ENCODE measurements around the gene TSNAXIP1.
"Not testable (repeated sequence)": the region's sequence is repeated elsewhere in the genome, so short reads cannot be mapped to it uniquely, and the experiment has no call there.

Gene TSNAXIP1

DNA sequence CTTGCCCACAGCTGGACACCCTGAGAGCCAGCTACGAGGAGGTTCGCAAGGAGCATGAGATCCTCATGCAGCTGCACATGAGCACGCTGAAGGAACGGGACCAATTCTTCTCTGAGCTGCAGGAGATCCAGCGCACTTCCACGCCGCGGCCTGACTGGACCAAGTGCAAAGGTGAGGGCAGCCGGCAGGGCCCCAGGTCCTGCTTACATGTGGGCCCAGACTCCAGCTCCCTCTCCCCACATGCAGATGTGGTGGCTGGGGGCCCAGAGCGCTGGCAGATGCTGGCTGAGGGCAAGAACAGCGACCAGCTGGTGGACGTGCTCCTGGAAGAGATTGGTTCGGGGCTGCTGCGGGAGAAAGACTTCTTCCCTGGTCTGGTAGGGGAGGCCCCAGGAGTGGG lies 19.2 kb downstream of the TSNAXIP1 start:
- no peak overlapping the region for H3K4me3 ChIP-seq (ENCODE audit: low read depth, low read length)
- in situ Hi-C loops (cut with HindIII; ENCODE audit: low sequenced_read_pairs): no loop called here
- TF ChIP-seq, protein P1, sequence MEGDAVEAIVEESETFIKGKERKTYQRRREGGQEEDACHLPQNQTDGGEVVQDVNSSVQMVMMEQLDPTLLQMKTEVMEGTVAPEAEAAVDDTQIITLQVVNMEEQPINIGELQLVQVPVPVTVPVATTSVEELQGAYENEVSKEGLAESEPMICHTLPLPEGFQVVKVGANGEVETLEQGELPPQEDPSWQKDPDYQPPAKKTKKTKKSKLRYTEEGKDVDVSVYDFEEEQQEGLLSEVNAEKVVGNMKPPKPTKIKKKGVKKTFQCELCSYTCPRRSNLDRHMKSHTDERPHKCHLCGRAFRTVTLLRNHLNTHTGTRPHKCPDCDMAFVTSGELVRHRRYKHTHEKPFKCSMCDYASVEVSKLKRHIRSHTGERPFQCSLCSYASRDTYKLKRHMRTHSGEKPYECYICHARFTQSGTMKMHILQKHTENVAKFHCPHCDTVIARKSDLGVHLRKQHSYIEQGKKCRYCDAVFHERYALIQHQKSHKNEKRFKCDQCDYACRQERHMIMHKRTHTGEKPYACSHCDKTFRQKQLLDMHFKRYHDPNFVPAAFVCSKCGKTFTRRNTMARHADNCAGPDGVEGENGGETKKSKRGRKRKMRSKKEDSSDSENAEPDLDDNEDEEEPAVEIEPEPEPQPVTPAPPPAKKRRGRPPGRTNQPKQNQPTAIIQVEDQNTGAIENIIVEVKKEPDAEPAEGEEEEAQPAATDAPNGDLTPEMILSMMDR (IDR thresholded peaks at IDR 0.05; ENCODE audit: low read depth, low read length, missing control alignments): no peak
- DNase-seq (ENCODE audit: low read depth): no peak

DNA sequence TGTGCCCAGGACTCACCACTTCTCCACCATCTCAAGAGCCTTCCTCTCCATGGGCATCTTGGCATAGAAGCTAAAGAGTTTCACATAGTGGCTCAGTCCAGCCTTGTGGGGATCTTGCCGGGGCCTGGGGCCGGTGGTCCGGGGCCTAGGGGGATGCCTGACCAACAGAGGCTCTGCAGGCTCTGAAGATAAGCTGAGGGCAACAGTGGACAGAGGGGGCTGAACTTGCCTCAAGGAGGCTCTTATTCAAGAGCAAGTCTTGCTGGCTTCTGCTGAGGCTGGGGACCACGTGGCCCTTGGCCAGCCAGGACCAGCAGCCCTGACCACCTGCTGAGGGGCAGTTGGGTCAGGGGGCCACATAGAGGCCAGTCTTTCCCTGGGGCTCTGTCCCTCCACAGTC lies 22.0 kb downstream of the TSNAXIP1 start:
- H3K4me3 ChIP-seq (ENCODE audit: low read depth, low read length): no peak overlapping the region
- in situ Hi-C loops (cut with HindIII; ENCODE audit: low sequenced_read_pairs): no loop called here
- DNase-seq (ENCODE audit: low read depth): no peak
- TF ChIP-seq, protein P1 (IDR thresholded peaks at IDR 0.05; ENCODE audit: low read depth, low read length, missing control alignments): no peak

DNA sequence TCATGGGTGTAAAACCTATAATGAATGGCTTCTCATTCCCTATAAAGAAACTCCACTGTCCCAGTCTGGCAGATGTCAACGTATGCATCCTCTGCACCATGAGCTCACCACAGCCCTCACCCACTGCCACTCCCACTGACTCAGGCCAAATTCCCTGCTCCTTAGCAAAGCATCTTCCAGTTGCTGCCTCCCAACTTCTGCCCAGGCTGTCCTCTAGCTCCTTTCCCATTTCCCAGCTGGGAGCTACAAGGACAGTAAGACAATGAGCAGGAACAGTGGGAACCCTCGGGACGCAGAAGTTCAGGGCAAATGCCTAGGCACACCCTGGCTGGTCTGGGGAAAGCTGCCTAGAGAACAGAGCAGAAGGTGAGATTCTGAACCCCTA lies 26.3 kb downstream of the TSNAXIP1 start:
- H3K4me3 ChIP-seq (ENCODE audit: low read depth, low read length): peak overlapping the region; percentile 82
- in situ Hi-C loops (cut with HindIII; ENCODE audit: low sequenced_read_pairs): no loop called here
- TF ChIP-seq, protein P1 (IDR thresholded peaks at IDR 0.05; ENCODE audit: low read depth, low read length, missing control alignments): no peak
- no peak for DNase-seq (ENCODE audit: low read depth)

DNA sequence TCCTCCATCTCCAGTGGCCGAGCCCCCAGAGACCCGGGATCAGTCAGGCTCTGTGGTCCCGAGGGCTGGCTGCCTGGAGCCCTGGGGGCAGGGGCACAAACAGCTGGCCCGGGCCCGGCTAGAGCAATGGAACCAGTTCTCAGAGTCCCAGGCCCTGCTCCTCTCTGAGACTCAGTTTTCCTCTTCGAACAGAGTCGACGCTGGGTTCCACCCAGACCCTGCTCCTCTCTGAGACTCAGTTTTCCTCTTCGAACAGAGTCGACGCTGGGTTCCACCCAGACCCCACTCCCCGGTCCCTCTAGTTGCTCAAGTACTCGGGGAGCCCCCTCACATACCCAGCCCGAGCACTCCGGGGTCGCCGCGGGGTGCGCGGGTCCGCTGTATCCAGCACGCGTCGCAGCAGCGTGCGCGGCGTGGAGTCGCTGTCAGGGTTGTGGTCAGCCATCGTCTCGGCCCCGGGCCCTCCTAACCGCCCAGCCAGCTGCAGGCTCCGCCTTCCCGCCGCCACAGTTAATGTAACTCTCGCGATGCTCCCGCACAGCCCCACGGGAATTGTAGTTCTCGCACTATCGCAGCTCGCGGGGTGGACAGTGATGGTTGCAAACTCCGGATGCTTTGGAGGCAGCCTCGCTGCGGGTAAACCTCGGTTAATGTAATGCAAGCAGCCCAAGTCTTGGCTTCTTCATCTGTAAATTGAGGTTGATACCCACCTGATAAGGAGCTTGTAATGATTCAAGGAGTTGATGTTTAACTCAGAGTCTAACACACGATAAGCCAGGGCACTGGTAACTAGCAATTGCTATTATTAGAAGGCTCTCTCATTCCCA lies 26.9 kb downstream of the TSNAXIP1 start:
- H3K4me3 ChIP-seq (ENCODE audit: low read depth, low read length): peak overlapping the region; percentile 82
- DNase-seq (ENCODE audit: low read depth): peak; percentile 59
- in situ Hi-C loops (cut with HindIII; ENCODE audit: low sequenced_read_pairs): no loop called here
- TF ChIP-seq, protein P1 (IDR thresholded peaks at IDR 0.05; ENCODE audit: low read depth, low read length, missing control alignments): no peak

DNA sequence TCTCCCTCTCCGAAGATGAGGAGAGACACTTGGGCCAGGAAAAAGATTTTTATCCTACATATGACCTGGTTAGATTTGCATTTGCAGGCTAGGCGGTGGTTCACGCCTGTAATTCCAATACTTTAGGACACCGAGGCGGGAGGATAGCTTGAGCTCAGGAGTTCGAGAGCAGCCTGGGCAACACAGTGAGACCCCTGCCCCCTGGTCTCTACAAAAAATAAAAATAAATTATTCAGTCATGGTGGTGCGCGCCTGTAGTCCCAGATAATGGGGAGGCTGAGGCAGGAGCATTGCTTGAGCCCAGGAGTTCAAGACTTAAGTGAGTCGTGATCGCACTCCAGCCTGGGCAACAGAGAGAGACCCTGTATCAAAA lies 27.5 kb downstream of the TSNAXIP1 start:
- TF ChIP-seq, protein P1 (IDR thresholded peaks at IDR 0.05; ENCODE audit: low read depth, low read length, missing control alignments): no peak
- in situ Hi-C loops (cut with HindIII; ENCODE audit: low sequenced_read_pairs): no loop called here
- no peak for DNase-seq (ENCODE audit: low read depth)

DNA sequence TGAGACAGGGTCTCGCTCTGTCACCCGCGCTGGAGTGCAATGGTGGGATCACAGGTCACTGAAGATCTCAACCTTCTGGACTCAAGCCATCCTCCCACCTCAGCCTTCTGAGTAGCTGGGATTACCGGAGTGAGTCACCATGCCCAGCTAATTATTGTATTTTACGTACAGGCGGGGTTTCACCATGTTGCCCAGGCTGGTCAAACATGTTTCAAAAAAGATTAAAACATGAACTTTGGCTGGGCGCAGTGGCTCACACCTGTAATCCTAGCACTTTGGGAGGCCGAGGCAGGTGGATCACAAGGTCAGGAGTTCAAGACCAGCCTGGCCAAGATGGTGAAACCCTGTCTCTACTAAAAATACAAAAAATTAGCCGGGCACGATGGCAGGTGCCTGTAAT lies 30.5 kb downstream of the TSNAXIP1 start:
- in situ Hi-C loops (cut with HindIII; ENCODE audit: low sequenced_read_pairs); H3K4me3 ChIP-seq (ENCODE audit: low read depth, low read length); DNase-seq (ENCODE audit: low read depth): not testable (repeated sequence)

More for the DNA sequence above, 27.5 kb downstream of the TSNAXIP1 start:
- peak overlapping the region; percentile 82 for H3K4me3 ChIP-seq (ENCODE audit: low read depth, low read length)

DNA sequence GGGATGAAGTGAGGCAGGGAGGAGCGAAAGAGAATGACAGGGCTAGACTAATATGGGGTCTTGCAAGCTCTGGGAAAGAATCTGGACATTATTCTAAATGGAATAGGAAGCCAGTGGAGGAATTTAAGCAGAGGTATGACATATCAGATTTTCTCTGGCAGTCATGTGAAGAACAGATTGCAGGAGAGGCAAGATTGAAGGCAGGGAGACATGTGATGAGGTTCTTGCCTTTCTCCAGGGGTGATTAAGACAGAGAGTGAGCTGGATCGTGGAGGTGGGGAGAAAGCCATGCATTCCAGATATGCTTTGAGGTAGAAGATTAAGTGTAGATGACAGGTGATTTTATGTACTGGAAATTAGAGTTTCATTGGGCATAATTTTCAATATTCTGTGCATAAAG lies 31.1 kb downstream of the TSNAXIP1 start:
- TF ChIP-seq, protein P1 (IDR thresholded peaks at IDR 0.05; ENCODE audit: low read depth, low read length, missing control alignments): no peak
- no peak overlapping the region for H3K4me3 ChIP-seq (ENCODE audit: low read depth, low read length)
- no peak for DNase-seq (ENCODE audit: low read depth)
- in situ Hi-C loops (cut with HindIII; ENCODE audit: low sequenced_read_pairs): no loop called here
